Activated gamma-delta T cell treated with anti-CD3 and anti-CD28 coated beads, Interleukin-2, amount 50 U/mL, for 16 hours (primary cell): Measurements from ENCODE around the gene ARV1.
"Not testable (repeated sequence)": the region's sequence is repeated elsewhere in the genome, so short reads cannot be mapped to it uniquely, and the experiment has no call there.

ENCODE experiments used
- DNase-seq: peaks from one replicate; pipeline ENCODE4 v3.0.0-alpha.2; 2020; ENCODE audit warnings: low read depth

ARV1 gene

DNA sequence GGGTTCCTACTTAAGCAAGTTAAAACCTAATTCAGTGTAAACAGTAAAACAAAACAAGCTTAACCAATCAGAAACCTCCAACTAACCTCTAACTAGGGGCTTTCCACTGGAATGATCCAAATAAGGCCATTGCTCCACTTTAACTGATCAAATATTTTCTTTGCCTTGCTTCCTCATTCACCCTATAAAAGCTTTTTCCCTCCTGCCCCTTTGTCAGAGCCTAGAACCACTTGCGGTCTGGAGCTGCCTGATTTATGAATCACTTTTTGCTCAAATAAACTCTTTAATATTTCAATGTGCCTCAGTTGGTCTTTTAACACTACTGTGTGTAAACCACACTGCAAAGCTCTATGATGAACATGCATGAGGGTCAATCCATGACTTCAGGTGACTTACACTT is 65.7 kb downstream of the ARV1 start:
- no peak for DNase-seq

DNA sequence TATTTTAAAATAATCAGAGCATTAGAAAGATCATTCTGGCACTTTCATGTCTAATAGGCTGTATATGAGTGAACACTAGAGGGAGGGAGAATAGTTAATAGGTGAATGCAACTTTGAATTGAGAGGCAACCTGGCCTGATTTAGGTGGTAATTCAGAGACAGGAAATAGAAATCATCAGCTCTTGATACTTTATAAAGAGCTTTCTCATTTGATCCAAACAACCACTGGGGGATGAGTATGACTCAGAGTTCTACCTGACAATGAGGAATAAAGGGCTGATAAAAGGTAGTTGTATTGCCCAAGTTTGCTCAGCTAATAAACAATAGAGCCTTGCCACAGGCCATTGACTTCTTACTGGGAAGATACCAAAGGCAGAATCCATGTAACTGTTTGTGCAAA is 66.4 kb downstream of the ARV1 start:
- DNase-seq = no peak

DNA sequence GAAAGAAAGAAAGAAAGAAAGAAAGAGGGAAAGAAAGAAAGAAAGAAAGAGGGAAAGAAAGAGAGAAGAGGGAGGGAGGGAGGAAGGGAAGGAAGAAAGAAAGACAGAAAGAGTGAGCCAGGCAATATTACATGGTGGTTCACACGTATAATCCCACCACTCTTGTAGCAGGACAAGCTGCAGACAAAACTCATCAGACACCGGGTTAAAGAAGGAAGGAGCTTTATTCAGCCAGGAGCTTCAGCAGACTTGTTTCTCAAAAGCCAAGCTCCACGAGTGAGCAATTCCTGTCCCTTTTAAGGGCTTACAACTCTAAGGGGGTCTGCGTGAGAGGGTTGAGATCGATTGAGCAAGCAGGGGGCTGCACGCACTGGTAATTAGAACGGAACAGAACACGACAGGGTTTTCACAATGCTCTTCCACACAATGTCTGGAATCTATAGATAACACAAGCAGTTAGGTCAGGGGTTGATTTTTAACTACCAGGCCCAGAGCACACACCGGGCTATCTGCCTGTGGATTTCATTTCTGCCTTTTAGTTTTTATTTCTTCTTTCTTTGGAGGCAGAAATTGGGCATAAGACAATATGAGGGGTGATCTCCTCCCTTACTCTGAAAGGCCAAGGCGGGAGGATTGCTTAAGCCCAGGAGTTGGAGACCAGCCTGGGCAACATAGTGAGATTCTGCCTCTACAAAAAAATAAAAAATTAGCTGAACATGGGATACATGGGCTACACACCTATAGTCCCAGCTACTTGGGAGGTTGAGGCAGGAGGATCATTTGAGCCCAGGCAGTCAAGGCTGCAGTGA is 67.2 kb downstream of the ARV1 start:
- DNase-seq = not testable (repeated sequence)

- no peak for DNase-seq
Measured at GRCh38 chr1:231046730-231047395, 68.0 kb downstream of the ARV1 start.

- DNase-seq = not testable (repeated sequence)
Measured at GRCh38 chr1:231047529-231047928, 68.6 kb downstream of the ARV1 start.

DNA sequence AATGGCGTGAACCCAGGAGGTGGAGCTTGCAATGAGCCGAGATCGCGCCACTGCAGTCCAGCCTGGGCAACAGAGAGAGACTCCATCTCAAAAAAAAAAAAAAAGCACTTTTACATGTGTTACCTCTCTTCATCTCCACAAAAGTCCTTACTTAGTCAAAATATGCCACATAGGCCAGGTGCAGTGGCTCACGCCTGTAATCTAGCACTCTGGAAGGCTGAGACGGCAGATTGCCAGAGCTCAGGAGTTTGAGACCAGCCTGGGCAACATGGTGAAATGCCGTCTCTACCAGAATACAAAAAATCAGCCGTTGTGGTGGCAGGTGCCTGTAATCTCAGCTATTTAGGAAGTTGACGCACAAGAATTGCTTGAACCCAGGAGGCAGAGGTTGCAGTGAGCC is 69.5 kb downstream of the ARV1 start:
- DNase-seq = not testable (repeated sequence)

DNA sequence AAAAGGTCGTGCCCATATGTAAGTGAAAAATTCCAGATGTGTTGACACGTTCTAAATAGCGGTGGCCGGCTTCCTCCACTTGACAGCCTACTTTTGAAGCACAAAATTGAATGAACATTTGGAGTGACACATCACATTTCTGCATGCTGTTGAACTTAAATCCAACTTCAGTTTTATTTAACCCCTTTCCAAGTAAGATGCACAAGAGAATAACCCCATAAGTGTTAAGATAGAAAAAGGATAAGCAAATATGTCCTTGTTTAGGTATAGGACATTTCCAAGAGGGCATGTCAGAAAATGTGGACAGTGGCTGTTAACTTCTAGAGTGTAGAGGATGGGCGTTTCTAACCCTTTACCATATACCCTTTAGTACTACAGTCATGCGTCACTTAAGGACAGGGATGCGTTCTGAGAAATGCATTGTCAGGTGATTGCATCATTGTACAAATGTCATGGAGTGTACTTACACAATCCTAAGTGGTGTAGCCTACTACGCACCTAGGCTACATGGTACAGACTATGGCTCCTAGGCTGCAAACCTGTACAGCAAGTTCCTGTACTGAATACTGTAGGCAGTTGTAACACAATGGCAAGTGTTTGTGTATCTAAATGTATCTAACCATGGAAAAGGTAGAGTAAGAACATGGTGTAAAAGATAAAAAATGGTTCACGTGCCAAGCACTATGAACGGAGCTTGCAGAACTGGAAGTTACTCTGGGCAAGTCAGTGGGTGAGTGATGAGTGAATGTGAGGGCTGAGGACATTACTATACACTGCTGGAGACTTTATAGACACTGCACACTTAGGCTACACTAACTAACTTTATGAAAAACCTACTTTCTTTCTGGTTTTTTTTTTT is 70.5 kb downstream of the ARV1 start:
- DNase-seq = no peak
